GM10266 (cell line): ENCODE measurements around the gene YWHAB.

Source experiments
- DNase-seq: peaks from one replicate; pipeline ENCODE4 v3.0.0; 2012; ENCODE audit errors: extremely low spot score
- TF ChIP-seq, protein P1 (sequence below): IDR thresholded peaks from 2 replicates; pipeline ENCODE4 v1.5.1; 2012; ENCODE audit warnings: mild to moderate bottlenecking, low read depth; ENCODE audit not compliant: control insufficient read depth, insufficient read depth; ENCODE audit errors: missing control alignments

Gene YWHAB

DNA sequence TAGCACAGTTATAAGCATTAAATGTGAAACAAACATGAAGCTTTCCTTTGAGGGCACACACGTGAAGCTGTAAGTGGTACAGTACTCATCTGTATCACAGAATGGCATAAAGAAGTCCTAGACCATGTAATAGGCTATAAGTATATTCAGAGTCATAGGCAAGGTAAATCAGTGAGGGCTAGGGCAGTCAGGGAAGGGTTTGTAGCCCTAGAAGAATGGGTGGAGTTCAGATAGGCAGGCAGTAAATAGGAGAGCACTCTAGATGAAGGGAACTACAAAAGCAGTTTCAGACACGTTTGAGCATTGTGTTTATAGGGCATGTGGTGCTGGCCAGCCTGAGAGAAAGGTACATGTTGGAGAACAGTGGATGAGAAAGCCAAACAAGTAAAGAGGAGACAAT, 9.5 kb downstream of the YWHAB start:
- TF ChIP-seq, protein P1, sequence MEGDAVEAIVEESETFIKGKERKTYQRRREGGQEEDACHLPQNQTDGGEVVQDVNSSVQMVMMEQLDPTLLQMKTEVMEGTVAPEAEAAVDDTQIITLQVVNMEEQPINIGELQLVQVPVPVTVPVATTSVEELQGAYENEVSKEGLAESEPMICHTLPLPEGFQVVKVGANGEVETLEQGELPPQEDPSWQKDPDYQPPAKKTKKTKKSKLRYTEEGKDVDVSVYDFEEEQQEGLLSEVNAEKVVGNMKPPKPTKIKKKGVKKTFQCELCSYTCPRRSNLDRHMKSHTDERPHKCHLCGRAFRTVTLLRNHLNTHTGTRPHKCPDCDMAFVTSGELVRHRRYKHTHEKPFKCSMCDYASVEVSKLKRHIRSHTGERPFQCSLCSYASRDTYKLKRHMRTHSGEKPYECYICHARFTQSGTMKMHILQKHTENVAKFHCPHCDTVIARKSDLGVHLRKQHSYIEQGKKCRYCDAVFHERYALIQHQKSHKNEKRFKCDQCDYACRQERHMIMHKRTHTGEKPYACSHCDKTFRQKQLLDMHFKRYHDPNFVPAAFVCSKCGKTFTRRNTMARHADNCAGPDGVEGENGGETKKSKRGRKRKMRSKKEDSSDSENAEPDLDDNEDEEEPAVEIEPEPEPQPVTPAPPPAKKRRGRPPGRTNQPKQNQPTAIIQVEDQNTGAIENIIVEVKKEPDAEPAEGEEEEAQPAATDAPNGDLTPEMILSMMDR, result no peak
- DNase-seq, result no peak

- TF ChIP-seq, protein P1, result no peak
- no peak for DNase-seq
Measured at GRCh38 chr20:44896583-44896982, 11.1 kb downstream of the YWHAB start.

DNA sequence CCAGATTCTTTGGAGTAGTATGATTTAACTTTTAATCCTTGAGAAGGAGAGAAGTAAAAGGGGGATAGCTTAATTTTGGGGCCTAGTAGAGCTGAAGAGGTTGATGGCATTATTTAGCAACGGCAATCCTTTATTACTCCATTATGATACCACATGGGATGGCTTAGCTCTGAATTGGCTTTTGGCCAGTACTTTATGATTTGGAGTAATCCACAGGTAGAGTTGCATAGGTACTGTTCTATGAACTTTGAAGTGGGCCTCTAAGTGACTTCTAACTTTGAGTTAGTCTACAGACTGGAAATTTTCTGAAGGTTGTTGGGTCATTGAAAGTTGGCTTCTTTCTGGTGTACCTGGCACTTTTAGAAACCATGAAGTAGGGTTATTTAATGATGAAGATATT, 11.6 kb downstream of the YWHAB start:
- TF ChIP-seq, protein P1, result no peak
- DNase-seq, result no peak

DNA sequence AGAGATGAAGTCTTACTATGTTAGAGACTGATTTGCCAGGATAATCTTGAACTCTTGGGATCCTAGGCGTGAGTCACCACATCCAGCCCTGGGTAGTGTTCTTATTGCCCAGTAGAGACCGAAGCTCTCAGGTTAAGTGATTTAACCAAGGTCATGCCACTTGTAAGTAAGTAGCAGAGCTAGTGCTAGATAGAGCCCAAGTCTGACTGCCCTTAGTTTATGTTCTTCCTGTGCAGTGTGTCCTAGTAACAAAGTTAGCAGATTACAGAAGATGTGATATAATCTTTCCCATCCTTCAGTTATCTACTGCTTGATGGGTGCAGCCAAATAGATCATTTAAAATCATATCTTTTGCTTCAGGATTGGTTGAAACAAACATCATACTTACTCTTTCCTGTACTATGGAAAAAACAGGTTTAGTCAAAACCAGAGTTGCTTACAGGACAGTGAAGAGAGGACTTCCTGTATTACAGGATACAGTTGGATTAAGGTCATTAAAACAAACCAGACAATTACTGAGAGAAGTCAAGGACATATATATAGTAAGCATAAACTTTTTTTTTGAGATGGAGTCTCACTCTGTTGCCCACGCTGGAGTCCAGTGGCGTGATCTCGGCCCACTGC, 14.8 kb downstream of the YWHAB start:
- DNase-seq, result no peak

GRCh38 chr20:44901974-44902373, 16.5 kb downstream of the YWHAB start:
- no peak for DNase-seq
- TF ChIP-seq, protein P1, result no peak

More for the DNA sequence above, 14.8 kb downstream of the YWHAB start:
- TF ChIP-seq, protein P1, result no peak

- TF ChIP-seq, protein P1, result no peak
- DNase-seq, result no peak
Measured at GRCh38 chr20:44904377-44904776, 18.9 kb downstream of the YWHAB start.

DNA sequence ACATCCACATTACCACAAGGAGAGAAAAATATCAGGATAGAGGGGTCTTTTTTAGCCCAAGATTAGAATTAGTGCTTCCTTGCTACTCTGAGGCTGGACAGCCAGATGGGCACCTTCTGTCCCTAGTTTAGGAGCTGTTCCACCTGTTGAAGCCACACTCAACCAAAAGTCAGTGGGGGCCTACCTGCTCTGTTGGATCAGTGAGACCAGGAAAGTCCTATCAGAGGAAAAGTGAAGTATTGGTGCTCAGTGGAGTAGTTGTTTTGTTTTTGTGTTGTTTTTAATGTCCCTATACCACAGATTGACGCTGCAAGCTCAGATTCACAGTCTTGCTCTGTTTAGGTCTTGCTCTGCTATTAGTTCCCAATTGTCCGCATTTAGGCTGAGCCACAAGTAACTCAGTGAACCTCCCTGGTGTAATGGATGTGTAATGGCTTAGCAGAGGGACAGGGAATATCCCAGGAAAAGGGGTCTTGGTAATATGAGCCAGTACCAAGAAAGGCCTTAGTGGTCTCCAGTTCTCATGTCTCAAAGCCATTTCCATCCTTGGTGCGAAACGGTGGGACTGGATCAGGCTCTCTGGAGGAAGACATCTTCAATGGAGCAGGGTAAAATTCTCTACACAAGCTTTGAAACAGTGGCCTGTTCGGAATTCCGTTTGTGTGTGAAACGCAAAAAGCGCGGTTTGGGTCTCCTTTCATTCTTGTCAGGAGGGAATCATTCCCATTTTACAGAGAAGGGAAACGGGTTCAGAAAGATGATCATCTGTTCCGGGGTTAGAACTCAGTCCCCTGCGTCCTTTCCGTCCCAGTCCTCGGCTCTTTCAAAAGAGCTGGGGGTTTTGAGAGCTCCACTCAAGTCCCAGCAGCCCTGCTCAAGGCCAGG, 23.7 kb downstream of the YWHAB start:
- TF ChIP-seq, protein P1, result no peak
- no peak for DNase-seq
